Common myeloid progenitor, CD34-positive (primary cell): ENCODE results near the gene GET3.
"Not testable (repeated sequence)": the region's sequence is repeated elsewhere in the genome, so short reads cannot be mapped to it uniquely, and the experiment has no call there.

ENCODE experiments used
- CTCF ChIA-PET: fragments of 350-600 bp; sonication (Branson Sonifier 250); formaldehyde crosslinking; loops from one replicate; lab custom pipeline; 2021; ENCODE audit warnings: antibody characterized with exemption; lab: Charles Lee
- POLR2A ChIA-PET: fragments of 350-600 bp; sonication (Branson Sonifier 250); formaldehyde crosslinking; loops from one replicate; lab custom pipeline; 2021; ENCODE audit warnings: antibody characterized with exemption; lab: Charles Lee
- DNase-seq, 3 donors: peaks; one replicate each; pipeline versions ENCODE4 v3.0.0 to v3.0.0-alpha.2; 2013
- H3K27ac ChIP-seq, 2 experiments: 1 replicate in 1 of 2; 2 replicates in 1 of 2; pipeline ENCODE4 v1.7.0; 2013; ENCODE audit warnings: inconsistent platforms in 2 of 2, low read length in 2 of 2, mild to moderate bottlenecking in 2 of 2, low read depth in 1 of 2, moderate library complexity in 1 of 2; ENCODE audit not compliant: severe bottlenecking in 2 of 2, insufficient read depth in 1 of 2, poor library complexity in 1 of 2
- H3K27me3 ChIP-seq, 5 experiments: replicated peaks in 2 of 5; 1 replicate in 3 of 5; 2 replicates in 2 of 5; pipeline versions ENCODE4 v1.6.1 to v1.7.0; 2013; ENCODE audit warnings: low read length in 4 of 5, mild to moderate bottlenecking in 2 of 5, moderate library complexity in 2 of 5, inconsistent platforms in 1 of 5; ENCODE audit not compliant: insufficient read depth in 5 of 5, control insufficient read depth in 4 of 5
- H3K36me3 ChIP-seq, 4 experiments: 1 replicate in 2 of 4; 2 replicates in 2 of 4; pipeline versions ENCODE4 v1.6.1 to v1.7.0; 2013; ENCODE audit warnings: low read length in 3 of 4, control low read depth in 1 of 4, mild to moderate bottlenecking in 1 of 4; ENCODE audit not compliant: control insufficient read depth in 4 of 4, insufficient read depth in 4 of 4
- H3K4me1 ChIP-seq, 4 experiments: 1 replicate in 3 of 4; 2 replicates in 1 of 4; pipeline versions ENCODE4 v1.6.1 to v1.7.1; 2013; ENCODE audit warnings: low read length in 3 of 4, mild to moderate bottlenecking in 3 of 4, control low read depth in 1 of 4, inconsistent platforms in 1 of 4, moderate library complexity in 1 of 4; ENCODE audit not compliant: control insufficient read depth in 4 of 4, insufficient read depth in 4 of 4; ENCODE audit errors: control extremely low read depth in 1 of 4
- H3K4me3 ChIP-seq, 7 experiments: 1 replicate in 4 of 7; 2 replicates in 3 of 7; pipeline versions ENCODE4 v1.5.1 to v1.7.0; 2013; ENCODE audit warnings: mild to moderate bottlenecking in 7 of 7, low read length in 6 of 7, moderate library complexity in 6 of 7, inconsistent platforms in 2 of 7, low read depth in 2 of 7, control low read depth in 1 of 7; ENCODE audit not compliant: insufficient read depth in 4 of 7, control insufficient read depth in 1 of 7; ENCODE audit errors: extremely low read depth in 1 of 7
- H3K9me3 ChIP-seq, 5 experiments: 1 replicate in 4 of 5; 2 replicates in 1 of 5; pipeline versions ENCODE4 v1.6.1 to v1.7.1; 2013; ENCODE audit warnings: low read length in 4 of 5, mild to moderate bottlenecking in 2 of 5, inconsistent platforms in 1 of 5, low read depth in 1 of 5, moderate library complexity in 1 of 5; ENCODE audit not compliant: control insufficient read depth in 4 of 5, insufficient read depth in 2 of 5; ENCODE audit errors: control extremely low read depth in 1 of 5
- WGBS: methylation state at CpG from one replicate; pipeline ENCODE4 v1.1.5; 2013; ENCODE audit not compliant: insufficient coverage; 5-methylcytosine and 5-hydroxymethylcytosine counted together

Gene GET3

GRCh38 chr19:12797607-12798006 is 60.3 kb downstream of the GET3 start:
- DNase-seq, H3K27me3 ChIP-seq, POLR2A ChIA-PET, H3K27ac ChIP-seq, H3K9me3 ChIP-seq, H3K4me3 ChIP-seq: not testable (repeated sequence)
- WGBS = 100% methylated on average over 2 of the region's 7 CpGs
- H3K36me3 ChIP-seq = peaks cover 0 to 13% (median 6%) of the 10 kb centered on the region in 4 experiments
- H3K4me1 ChIP-seq = peaks cover 2 to 47% (median 45%) of the 10 kb centered on the region in 4 experiments
- CTCF ChIA-PET = interaction anchor here (0.6 to 15.3 kb wide), 6 partner anchors 10 to 1594 kb away, joined by 3 to 612 read pairs (median 6); partner anchors contain the start of gene HOOK2
